SK-N-SH (cell line): ENCODE results near the gene SUSD3. TPM values are rescaled to one million over a fixed set of nuclear protein-coding genes. Genes with fewer than 3 reads are reported as not detected.

Experiments used
- CTCF ChIA-PET: fragments of 300-600, 350-600 bp; formaldehyde crosslinking; extraction: SDS; loops from one replicate; lab custom pipeline; 2021; lab: Yijun Ruan, JAX
- POLR2A ChIA-PET: fragments of 350-600 bp; sonication (Branson Sonifier 250); formaldehyde crosslinking; extraction: SDS; loops from one replicate; lab custom pipeline; 2020; ENCODE audit warnings: antibody characterized with exemption, inconsistent platforms; lab: Yijun Ruan, JAX
- DNase-seq: peaks from one replicate; pipeline ENCODE4 v3.0.0; 2012
- H2AFZ ChIP-seq: fragments of 200-600 bp; sonication (generic); 2 replicates; pipeline ENCODE4 v1.8.1; 2016; ENCODE audit warnings: antibody characterized with exemption, mild to moderate bottlenecking, low read depth
- H3F3A ChIP-seq: fragments of 200-600 bp; sonication (generic); replicated peaks from 2 replicates; pipeline ENCODE3; 2016; ENCODE audit warnings: antibody characterized with exemption, mild to moderate bottlenecking; ENCODE audit not compliant: insufficient read depth
- H3K27ac ChIP-seq, 2 experiments: fragments of 200-500 bp in 1 of 2; fragments of 200-600 bp in 1 of 2; sonication (Bioruptor generic) in 1 of 2; sonication (generic), shearing (Covaris generic) in 1 of 2; 2 replicates each; pipeline versions ENCODE4 v1.5.1 to v1.6.1; 2014 to 2016; ENCODE audit warnings: low read depth in 2 of 2, inconsistent platforms in 1 of 2, low read length in 1 of 2, mild to moderate bottlenecking in 1 of 2, mixed read lengths in 1 of 2
- H3K27me3 ChIP-seq: fragments of 200-600 bp; sonication (generic), shearing (Covaris generic); 2 replicates; pipeline ENCODE4 v1.6.1; 2016; ENCODE audit warnings: mixed run types; ENCODE audit not compliant: insufficient read depth
- H3K36me3 ChIP-seq, 2 experiments: fragments of 200-500 bp in 1 of 2; fragments of 200-600 bp in 1 of 2; sonication (Bioruptor generic) in 1 of 2; sonication (generic) in 1 of 2; replicated peaks in 1 of 2; 2 replicates each; pipeline versions ENCODE3 to v1.5.1; 2014 to 2016; ENCODE audit warnings: low read length in 1 of 2, mild to moderate bottlenecking in 1 of 2; ENCODE audit not compliant: insufficient read depth in 2 of 2, control insufficient read depth in 1 of 2
- H3K4me1 ChIP-seq, 2 experiments: fragments of 200-500 bp in 1 of 2; fragments of 200-600 bp in 1 of 2; sonication (Bioruptor generic) in 1 of 2; sonication (generic), shearing (Covaris generic) in 1 of 2; 2 replicates each; pipeline versions ENCODE4 v1.5.1 to v1.6.1; 2014 to 2016; ENCODE audit warnings: low read depth in 1 of 2, low read length in 1 of 2, mixed run types in 1 of 2; ENCODE audit not compliant: insufficient read depth in 2 of 2, control insufficient read depth in 1 of 2
- H3K4me2 ChIP-seq: fragments of 200-600 bp; sonication (generic), shearing (Covaris generic); 2 replicates; pipeline ENCODE4 v1.6.1; 2017; ENCODE audit warnings: mixed run types
- H3K4me3 ChIP-seq, 2 experiments: fragments of 200-500 bp in 1 of 2; fragments of 200-600 bp in 1 of 2; sonication (Bioruptor generic) in 1 of 2; sonication (generic), shearing (Covaris generic) in 1 of 2; 2 replicates each; pipeline versions ENCODE4 v1.5.1 to v1.8.1; 2014 to 2016; ENCODE audit warnings: low read depth in 2 of 2, inconsistent platforms in 1 of 2, low read length in 1 of 2, mild to moderate bottlenecking in 1 of 2, mixed read lengths in 1 of 2, moderate library complexity in 1 of 2
- H3K79me2 ChIP-seq: fragments of 200-600 bp; sonication (generic); 2 replicates; pipeline ENCODE4 v1.8.1; 2017; ENCODE audit warnings: mild to moderate bottlenecking; ENCODE audit not compliant: insufficient read depth
- H3K9ac ChIP-seq: fragments of 200-600 bp; sonication (generic); 2 replicates; pipeline ENCODE4 v1.6.1; 2017; ENCODE audit warnings: mixed run types
- H3K9me2 ChIP-seq: fragments of 200-600 bp; sonication (generic); 2 replicates; pipeline ENCODE4 v1.6.1; 2017; ENCODE audit warnings: mixed run types
- H3K9me3 ChIP-seq: fragments of 200-600 bp; sonication (generic); 2 replicates; pipeline ENCODE4 v1.6.1; 2017; ENCODE audit warnings: mixed run types, mild to moderate bottlenecking, moderate library complexity
- H4K20me1 ChIP-seq: fragments of 200-600 bp; sonication (generic); 2 replicates; pipeline ENCODE4 v1.6.1; 2017; ENCODE audit warnings: mild to moderate bottlenecking, mixed run types; ENCODE audit not compliant: insufficient read depth
- ELF1 ChIP-seq: IDR thresholded peaks from 2 replicates; pipeline ENCODE4 v1.4.0; 2012
- EP300 ChIP-seq, 2 experiments: IDR thresholded peaks; 2 replicates each; pipeline versions ENCODE4 v1.4.0 to v1.6.1; 2012; ENCODE audit warnings: borderline replicate concordance in 1 of 2, low read depth in 1 of 2, low read length in 1 of 2
- EZH2phosphoT487 ChIP-seq: fragments of 200-600 bp; sonication (generic); IDR thresholded peaks from 2 replicates; pipeline ENCODE4 v1.6.1; 2017; ENCODE audit warnings: low read depth, mixed run types, mild to moderate bottlenecking, antibody characterized with exemption, moderate library complexity, borderline replicate concordance
- FOXM1 ChIP-seq: IDR thresholded peaks from 2 replicates; pipeline ENCODE4 v1.4.0; 2012; ENCODE audit warnings: low read depth, mild to moderate bottlenecking
- GABPA ChIP-seq: IDR thresholded peaks from 2 replicates; pipeline ENCODE4 v1.4.0; 2012; ENCODE audit warnings: low read depth, mild to moderate bottlenecking
- GATA2 ChIP-seq: sonication (generic); formaldehyde crosslinking; IDR thresholded peaks from 2 replicates; pipeline ENCODE4 v1.5.0; 2020; ENCODE audit warnings: mild to moderate bottlenecking, missing genetic modification reagents
- MEF2A ChIP-seq: IDR thresholded peaks from 2 replicates; pipeline ENCODE4 v1.4.0; 2012; ENCODE audit warnings: low read depth, borderline replicate concordance
- MXI1 ChIP-seq: IDR thresholded peaks from 2 replicates; pipeline ENCODE4 v1.6.1; 2012; ENCODE audit warnings: mild to moderate bottlenecking, low read depth, low read length, improper control_type of control experiment
- POLR2AphosphoS5 ChIP-seq: IDR thresholded peaks from 2 replicates; pipeline ENCODE4 v1.6.1; 2012; ENCODE audit warnings: low read depth, low read length
- RAD21 ChIP-seq: IDR thresholded peaks from 2 replicates; pipeline ENCODE4 v1.6.1; 2012; ENCODE audit warnings: mild to moderate bottlenecking, low read length
- RFX5 ChIP-seq: IDR thresholded peaks from 2 replicates; pipeline ENCODE4 v1.6.1; 2012; ENCODE audit warnings: mild to moderate bottlenecking, improper control_type of control experiment, low read length
- RXRA ChIP-seq: IDR thresholded peaks from 2 replicates; pipeline ENCODE4 v1.4.0; 2012; ENCODE audit warnings: low read depth, mild to moderate bottlenecking, borderline replicate concordance
- TAF1 ChIP-seq: IDR thresholded peaks from 2 replicates; pipeline ENCODE4 v1.6.1; 2012; ENCODE audit warnings: low read depth, mild to moderate bottlenecking, low read length, moderate library complexity, borderline replicate concordance
- YY1 ChIP-seq: IDR thresholded peaks from 2 replicates; pipeline ENCODE4 v1.4.0; 2012; ENCODE audit warnings: low read depth, mild to moderate bottlenecking
- WGBS: methylation state at CpG from one replicate; pipeline ENCODE4 v1.1.6; 2017; ENCODE audit warnings: low lambda C conversion rate; 5-methylcytosine and 5-hydroxymethylcytosine counted together
- polyA plus RNA-seq, 3 experiments: library from polyadenylated mRNA; depleted of rRNA; stranded (reverse); fragments of >200 nt; gene quantifications; 2 replicates each; pipeline ENCODE4 v1.2.3, GENCODE V29; 2012
- TF ChIP-seq, protein P1 (sequence below): IDR thresholded peaks from 2 replicates; pipeline ENCODE4 v1.6.1; 2012; ENCODE audit warnings: mild to moderate bottlenecking, low read depth, low read length, moderate library complexity
- TF ChIP-seq, protein P2 (sequence below): IDR thresholded peaks from 2 replicates; pipeline ENCODE4; 2012
- TF ChIP-seq, protein P3 (sequence below): fragments of 150-350 bp; IDR thresholded peaks from 2 replicates; pipeline ENCODE4 v1.6.1; 2016; ENCODE audit warnings: mild to moderate bottlenecking, low read depth, low read length
- TF ChIP-seq, protein P4 (sequence below): IDR thresholded peaks from 2 replicates; pipeline ENCODE4 v1.4.0; 2012; ENCODE audit warnings: low read depth

Gene SUSD3
- polyA plus RNA-seq, 1 of the 3 experiments (the other 2 are of a cell fraction): 0.49 TPM

DNA sequence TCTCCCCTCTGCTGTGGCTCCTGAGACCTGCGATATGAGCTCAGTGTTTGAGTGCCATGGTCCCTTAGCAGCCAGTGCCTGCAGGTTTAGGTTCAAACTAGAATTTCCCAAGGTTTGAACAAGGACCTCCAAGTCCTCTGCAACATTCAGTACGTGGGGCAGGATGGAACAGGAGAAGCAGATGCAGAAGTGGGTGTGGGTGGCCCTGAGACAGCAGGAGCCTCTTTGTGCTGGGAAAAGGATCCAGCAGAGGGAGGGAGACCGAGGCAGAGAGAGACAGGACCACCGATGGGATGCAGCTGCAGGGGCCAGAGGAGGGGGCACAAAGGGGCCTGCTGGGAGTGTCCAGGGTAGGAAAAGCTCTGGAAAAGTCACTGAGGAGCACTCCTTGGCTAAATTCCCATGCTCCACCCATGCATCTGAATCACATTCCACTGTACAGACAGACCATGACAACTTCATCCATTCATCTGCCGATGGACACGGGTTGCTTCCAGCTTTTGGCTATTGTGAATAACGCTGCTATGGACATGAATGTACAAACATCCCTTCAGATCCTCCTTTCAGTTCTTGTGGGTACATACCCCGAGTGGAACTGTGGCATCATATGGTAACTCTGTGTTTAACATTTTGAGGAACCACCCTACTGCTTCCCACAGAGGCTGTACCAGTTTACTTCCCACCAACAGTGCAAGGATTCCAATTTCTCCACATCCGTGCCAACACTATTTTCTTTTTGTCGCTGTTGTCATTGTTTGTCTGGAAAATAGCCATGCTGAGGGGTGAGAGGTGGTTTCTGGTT is 26.7 kb upstream of the SUSD3 start:
- DNase-seq: no peak
- Histone ChIP-seq H3K27ac (no peak overlapping the region), H3K4me1 (peaks cover 0 to 2% of the 10 kb centered on the region in 2 experiments; a peak in 1 of 4 replicates), H2AFZ (no peak overlapping the region), H3K9ac (no peak overlapping the region), H3K79me2 (no peaks in the 10 kb centered on the region), H4K20me1 (no peaks in the 10 kb centered on the region), H3F3A (no peaks in the 10 kb centered on the region), H3K9me2 (no peaks in the 10 kb centered on the region), H3K9me3 (no peaks in the 10 kb centered on the region), H3K4me2 (no peak overlapping the region), H3K36me3 (no peaks in the 10 kb centered on the region), H3K27me3 (no peaks in the 10 kb centered on the region), H3K4me3 (no peak overlapping the region)
- ChIA-PET CTCF (interaction anchor here (0.9 kb wide), 1 partner anchor 23 kb away, joined by 3 read pairs; no protein-coding TSS in a partner anchor), POLR2A (no interaction called here)
- TF ChIP-seq MEF2A: no peak
- no peak for TF ChIP-seq MXI1
- TF ChIP-seq, protein P1, sequence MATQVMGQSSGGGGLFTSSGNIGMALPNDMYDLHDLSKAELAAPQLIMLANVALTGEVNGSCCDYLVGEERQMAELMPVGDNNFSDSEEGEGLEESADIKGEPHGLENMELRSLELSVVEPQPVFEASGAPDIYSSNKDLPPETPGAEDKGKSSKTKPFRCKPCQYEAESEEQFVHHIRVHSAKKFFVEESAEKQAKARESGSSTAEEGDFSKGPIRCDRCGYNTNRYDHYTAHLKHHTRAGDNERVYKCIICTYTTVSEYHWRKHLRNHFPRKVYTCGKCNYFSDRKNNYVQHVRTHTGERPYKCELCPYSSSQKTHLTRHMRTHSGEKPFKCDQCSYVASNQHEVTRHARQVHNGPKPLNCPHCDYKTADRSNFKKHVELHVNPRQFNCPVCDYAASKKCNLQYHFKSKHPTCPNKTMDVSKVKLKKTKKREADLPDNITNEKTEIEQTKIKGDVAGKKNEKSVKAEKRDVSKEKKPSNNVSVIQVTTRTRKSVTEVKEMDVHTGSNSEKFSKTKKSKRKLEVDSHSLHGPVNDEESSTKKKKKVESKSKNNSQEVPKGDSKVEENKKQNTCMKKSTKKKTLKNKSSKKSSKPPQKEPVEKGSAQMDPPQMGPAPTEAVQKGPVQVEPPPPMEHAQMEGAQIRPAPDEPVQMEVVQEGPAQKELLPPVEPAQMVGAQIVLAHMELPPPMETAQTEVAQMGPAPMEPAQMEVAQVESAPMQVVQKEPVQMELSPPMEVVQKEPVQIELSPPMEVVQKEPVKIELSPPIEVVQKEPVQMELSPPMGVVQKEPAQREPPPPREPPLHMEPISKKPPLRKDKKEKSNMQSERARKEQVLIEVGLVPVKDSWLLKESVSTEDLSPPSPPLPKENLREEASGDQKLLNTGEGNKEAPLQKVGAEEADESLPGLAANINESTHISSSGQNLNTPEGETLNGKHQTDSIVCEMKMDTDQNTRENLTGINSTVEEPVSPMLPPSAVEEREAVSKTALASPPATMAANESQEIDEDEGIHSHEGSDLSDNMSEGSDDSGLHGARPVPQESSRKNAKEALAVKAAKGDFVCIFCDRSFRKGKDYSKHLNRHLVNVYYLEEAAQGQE: no peak
- TF ChIP-seq EP300 (IDR thresholded peaks at IDR 0.05; ENCODE audit: borderline replicate concordance in 1 of 2, low read depth in 1 of 2, low read length in 1 of 2): no peak
- no peak for TF ChIP-seq YY1
- TF ChIP-seq POLR2AphosphoS5: no peak
- no peak for TF ChIP-seq RFX5
- TF ChIP-seq FOXM1: no peak
- TF ChIP-seq, protein P2, sequence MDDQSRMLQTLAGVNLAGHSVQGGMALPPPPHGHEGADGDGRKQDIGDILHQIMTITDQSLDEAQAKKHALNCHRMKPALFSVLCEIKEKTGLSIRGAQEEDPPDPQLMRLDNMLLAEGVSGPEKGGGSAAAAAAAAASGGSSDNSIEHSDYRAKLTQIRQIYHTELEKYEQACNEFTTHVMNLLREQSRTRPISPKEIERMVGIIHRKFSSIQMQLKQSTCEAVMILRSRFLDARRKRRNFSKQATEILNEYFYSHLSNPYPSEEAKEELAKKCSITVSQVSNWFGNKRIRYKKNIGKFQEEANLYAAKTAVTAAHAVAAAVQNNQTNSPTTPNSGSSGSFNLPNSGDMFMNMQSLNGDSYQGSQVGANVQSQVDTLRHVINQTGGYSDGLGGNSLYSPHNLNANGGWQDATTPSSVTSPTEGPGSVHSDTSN: no peak
- TF ChIP-seq, protein P3, sequence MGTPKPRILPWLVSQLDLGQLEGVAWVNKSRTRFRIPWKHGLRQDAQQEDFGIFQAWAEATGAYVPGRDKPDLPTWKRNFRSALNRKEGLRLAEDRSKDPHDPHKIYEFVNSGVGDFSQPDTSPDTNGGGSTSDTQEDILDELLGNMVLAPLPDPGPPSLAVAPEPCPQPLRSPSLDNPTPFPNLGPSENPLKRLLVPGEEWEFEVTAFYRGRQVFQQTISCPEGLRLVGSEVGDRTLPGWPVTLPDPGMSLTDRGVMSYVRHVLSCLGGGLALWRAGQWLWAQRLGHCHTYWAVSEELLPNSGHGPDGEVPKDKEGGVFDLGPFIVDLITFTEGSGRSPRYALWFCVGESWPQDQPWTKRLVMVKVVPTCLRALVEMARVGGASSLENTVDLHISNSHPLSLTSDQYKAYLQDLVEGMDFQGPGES: no peak
- TF ChIP-seq ELF1: no peak
- TF ChIP-seq TAF1: no peak
- TF ChIP-seq, protein P4, sequence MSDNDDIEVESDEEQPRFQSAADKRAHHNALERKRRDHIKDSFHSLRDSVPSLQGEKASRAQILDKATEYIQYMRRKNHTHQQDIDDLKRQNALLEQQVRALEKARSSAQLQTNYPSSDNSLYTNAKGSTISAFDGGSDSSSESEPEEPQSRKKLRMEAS: no peak
- no peak for TF ChIP-seq EZH2phosphoT487
- TF ChIP-seq GABPA: no peak
- TF ChIP-seq RXRA: no peak
- no peak for TF ChIP-seq GATA2
- TF ChIP-seq RAD21: no peak
- WGBS: 36% methylated on average over 10 of the region's 10 CpGs
